GM21576 (cell line): Measurements from ENCODE around the gene LINC00305.

Experiments used
- ATAC-seq: cut with Tn5 transposase; IDR thresholded peaks from one replicate; pipeline ENCODE4 v1.9.1; 2021; ENCODE audit warnings: mild to moderate bottlenecking, moderate library complexity; ENCODE audit not compliant: unreplicated experiment

Gene LINC00305

GRCh38 chr18:64148988-64149387 lies at the start of gene LINC00305:
LINC00305 (minus strand) TSS chr18:64149088.
- ATAC-seq: no peak

GRCh38 chr18:64191069-64191468 lies 42.2 kb upstream of the LINC00305 start:
- no peak for ATAC-seq

- ATAC-seq: no peak
Measured at GRCh38 chr18:64185987-64186386, 37.1 kb upstream of the LINC00305 start.

- no peak for ATAC-seq
Measured at GRCh38 chr18:64183665-64184064, 34.8 kb upstream of the LINC00305 start.

DNA sequence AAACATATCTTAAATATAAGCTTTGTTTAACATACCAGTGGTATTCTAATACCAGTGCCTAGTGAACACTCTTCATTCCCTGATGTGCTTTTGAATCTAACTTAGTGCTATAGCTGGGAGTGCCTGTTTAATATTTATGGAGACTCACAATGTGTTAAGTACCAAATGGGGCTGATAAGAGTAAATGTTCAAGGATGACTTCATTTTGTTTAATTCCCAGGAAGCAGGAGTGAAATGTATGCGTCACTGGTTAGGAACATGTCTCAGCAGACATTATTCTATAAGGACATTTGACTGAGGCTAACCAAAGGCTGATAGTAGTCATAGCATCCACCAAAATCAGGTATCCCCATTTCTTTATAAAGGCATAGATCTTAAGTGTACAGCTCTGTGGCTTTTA lies 31.7 kb upstream of the LINC00305 start:
- ATAC-seq: no peak

DNA sequence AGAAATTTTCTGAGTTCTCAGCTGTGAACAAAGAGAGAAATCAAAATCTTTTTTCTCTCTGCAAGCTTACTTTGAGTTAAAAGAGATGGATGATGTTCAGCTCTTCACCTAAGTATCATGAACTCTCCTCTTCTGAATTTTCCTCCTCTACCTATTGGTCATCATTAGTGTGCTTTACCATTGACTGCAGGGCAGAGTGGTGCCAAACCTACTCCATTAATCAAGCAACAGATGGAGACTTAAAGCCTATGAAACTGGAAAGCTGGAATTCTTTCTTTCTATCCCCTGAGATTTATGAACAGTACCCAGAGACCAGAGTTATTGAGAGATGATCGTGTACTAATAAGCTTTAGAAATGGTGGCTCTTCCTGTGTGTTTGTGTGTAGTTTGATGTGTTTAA lies 31.3 kb upstream of the LINC00305 start:
- no peak for ATAC-seq

- no peak for ATAC-seq
Measured at GRCh38 chr18:64179556-64180080, 30.7 kb upstream of the LINC00305 start.

- no peak for ATAC-seq
Measured at GRCh38 chr18:64178860-64179259, 30.0 kb upstream of the LINC00305 start.

DNA sequence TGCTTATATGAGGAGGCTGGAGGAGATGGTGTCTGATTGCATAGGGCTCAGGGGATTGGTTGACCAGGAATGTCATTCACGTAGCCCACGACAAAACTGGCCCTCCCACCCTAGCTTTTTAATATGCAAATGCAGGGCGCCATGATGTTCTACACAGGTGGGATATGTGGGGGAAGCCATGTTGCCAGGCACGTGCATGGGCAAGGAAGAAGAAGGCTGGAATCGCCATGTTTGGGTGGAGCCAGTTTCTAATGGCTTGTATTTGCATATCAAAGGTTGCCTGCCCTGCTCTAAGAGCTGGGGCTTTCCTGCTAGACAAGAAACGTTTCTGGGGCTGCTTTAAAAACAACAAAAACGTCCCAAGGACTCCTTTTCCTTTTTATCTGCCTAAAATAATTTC lies 26.5 kb upstream of the LINC00305 start:
- no peak for ATAC-seq

DNA sequence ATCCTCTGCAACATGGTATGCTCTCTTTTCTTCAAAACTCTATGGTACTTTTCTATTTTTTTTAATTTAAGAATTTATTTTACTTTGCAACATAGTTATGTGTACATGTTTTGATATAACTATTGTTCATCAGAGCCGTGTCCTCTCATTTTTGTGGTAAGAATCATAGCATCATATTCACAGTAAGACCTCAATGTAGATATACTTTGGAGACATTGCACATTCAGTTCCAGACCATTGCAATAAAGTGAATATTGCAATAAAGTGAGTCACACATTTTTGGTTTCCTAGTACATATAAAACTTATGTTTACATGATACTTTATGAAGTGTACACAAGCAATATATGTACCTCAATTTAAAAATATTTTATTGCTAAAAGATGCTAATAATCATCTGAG lies 22.7 kb upstream of the LINC00305 start:
- no peak for ATAC-seq

DNA sequence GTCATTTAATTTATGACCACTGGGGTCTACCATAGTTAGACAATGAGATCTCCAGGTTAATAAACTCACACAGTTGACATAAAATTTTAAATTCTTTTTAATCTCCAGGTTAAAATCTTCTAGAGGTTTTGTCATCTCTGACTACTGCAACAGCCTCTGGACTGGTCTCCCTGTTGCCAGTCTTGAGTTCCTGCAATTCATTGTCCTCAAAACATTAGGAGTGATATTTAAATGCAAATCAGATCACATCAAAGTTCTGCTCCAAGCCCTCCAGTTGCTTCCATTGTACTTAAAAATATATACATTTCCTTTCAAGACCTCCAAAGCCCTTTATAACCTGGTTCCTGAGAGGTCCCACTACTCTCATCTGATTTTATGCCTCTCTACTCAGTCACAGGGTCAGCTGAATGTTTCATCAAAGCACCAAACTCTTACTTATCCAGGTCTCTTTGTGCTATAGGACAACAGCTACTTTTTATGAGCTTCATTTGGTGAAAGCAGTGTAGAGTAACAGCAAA lies 18.6 kb upstream of the LINC00305 start:
- no peak for ATAC-seq

DNA sequence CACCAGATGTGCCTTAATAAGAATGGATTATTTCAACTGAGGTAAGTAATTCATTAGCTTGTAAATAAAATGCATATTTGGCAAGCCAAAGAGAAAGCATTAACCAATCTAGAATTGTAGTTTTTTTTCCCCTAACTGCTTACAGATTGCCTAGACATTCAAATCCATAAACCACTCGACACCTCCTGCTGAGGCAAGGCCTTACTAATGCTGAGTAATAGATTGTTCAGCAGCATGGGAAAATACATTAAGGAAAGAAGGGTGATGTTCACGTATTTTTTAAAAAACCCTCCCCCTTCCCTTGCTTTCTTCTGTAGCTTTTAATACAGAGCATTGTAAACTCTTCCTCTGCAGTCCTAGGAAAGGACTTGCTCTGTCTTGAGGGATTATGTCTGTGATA lies 17.0 kb upstream of the LINC00305 start:
- ATAC-seq: no peak

DNA sequence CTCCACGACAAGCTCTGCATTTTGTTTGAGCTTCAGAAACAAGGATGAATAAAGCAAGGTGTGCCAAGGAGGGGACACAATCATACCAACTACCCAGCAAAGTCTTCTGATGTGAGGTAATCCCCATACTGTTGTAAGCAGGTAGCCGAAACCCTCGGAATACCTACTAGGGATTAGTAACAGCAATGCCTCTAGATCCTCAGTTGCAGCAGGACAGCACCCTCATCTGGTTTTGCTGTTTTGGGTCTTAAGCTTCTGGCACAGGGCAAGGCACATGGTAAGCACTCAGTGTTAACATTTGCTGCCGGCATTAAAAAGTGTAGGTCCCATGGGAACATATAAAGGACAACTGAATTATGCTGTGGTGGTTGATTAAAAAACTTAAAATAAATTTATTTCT lies 16.0 kb upstream of the LINC00305 start:
- ATAC-seq: no peak

DNA sequence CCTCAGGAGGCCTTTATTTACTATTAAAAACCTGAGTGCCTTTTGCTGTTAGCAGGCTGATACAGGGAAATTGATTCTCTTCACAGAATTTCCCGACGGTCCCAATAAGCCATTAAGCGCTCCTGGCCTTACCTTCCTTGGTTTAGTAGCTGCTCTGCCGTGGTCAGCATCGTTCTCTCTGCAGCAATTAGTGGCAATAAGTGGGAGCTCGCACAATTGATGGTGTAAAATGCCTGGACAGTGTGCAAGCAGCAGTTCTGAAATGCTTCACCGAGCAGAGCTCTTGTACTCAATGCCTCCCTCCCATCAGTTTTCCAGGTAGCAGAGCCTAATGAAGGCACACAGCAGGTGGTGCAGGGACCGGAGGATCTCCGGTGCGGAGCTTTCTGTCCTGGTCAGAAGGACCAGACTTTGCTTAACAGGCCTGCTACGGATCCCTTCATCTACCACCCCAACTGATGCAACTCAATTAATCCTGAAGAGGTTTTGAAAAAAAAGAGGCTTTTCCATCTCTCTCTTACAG lies 1.1 kb upstream of the LINC00305 start:
- ATAC-seq: no peak

- ATAC-seq: no peak
Measured at GRCh38 chr18:64142904-64143303, 6.0 kb downstream of the LINC00305 start.

- no peak for ATAC-seq
Measured at GRCh38 chr18:64137914-64138313, 11.0 kb downstream of the LINC00305 start.

DNA sequence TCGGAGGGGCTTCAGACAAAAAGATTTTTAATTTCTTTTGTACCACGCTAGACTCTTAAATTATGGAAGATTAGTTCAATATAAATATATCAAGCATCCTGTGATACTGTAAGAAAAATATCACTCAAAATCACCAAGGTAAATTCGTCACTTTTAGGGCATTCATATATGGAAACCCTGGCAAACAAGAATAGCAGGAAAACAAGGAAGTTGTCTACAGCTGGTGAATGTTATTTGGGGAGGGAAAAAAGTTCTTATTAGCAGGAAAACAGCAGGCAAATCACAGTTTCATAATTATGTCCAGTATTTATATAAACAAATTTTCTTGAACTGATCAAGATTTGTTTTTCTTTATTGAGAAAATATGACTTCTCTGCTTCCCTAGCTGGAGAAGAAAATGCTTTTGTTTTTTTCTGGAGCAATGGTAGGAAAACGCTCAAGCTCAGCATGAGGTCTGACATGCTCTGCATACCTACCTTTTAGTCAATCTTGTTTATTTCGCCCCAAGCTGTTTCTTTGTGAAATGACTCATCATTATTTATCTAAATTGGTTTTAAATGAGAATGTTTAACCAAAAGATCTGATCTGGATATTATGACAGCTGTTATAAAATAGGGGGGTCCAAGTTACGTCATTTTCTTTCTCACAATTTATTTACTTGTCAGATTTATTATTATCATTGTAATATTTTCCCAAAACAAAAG lies 14.7 kb downstream of the LINC00305 start:
- no peak for ATAC-seq

GRCh38 chr18:64132871-64133270 lies 16.0 kb downstream of the LINC00305 start:
- no peak for ATAC-seq

- no peak for ATAC-seq
Measured at GRCh38 chr18:64131314-64131713, 17.6 kb downstream of the LINC00305 start.

DNA sequence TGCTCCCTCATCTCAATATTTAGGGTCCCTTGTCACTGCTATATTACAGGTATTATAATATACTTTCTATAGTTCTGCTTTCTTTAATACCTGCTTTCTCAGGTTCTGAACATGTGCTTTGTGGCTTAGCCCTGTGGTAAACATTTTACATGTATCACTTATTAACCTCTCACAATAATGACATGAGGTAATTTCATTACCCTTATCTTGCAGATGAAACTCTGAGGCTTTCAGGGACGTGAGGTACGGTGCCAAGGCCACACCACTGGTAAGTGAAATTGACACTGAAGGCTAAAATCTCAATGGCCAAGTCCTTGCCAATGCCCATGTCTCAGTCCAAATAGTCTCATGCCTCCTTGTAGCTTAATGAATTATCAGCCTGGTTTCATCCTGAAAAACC lies 21.7 kb downstream of the LINC00305 start:
- no peak for ATAC-seq

DNA sequence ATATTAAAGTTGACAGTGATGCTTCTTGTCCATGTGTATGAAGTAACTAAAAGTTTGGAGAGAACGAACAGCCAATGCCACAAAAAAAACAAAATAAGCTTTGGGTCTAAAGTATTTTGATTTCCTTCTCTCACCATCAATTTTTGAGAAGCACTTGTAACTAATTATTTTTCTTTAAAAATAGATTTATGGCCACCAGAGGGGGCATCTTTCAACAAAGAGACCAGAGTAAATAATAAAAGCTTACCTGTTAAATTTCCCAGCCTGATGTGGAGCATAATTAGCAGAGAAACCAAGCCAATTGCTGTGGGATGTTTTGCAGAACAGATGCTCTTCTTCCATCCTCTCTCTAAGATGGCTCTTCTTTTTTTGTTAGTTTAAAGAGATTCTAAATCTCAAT lies 29.0 kb downstream of the LINC00305 start:
- ATAC-seq: no peak

DNA sequence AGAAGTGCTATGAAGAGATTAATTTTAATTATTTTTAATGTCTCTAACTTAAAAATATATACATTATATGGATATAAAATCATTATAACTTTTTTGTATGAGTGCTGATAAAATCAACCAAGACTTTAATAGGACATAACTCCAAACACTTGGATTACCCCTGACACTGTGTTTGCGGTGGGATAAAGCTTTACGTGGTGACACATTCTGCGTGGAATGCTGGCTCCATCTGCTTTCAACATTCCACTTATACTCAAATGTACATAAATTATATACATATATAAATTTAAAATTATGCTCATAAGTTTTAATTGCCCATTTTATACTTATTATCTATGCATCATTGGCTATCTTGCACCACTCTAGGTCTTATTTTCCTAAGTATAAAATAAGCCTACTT lies 30.5 kb downstream of the LINC00305 start:
- ATAC-seq: no peak
